H9 (cell line): Measurements from ENCODE around the gene BLACAT1. TPM values are rescaled to one million over a fixed set of nuclear protein-coding genes. Genes with fewer than 3 reads are reported as not detected.

Experiments used
- DNase-seq: peaks from one replicate; pipeline ENCODE4 v3.0.0-alpha.2; 2017
- H2AFZ ChIP-seq: one replicate; pipeline ENCODE4 v1.6.1; 2013; ENCODE audit warnings: mild to moderate bottlenecking, low read length, control low read depth, moderate library complexity
- H2AK5ac ChIP-seq: 2 replicates; pipeline ENCODE4 v1.6.1; 2013; ENCODE audit warnings: low read length, control low read depth, mixed read lengths; ENCODE audit not compliant: insufficient read length
- H2BK120ac ChIP-seq: one replicate; pipeline ENCODE4 v1.6.1; 2013; ENCODE audit warnings: low read depth, mild to moderate bottlenecking, low read length, control low read depth, inconsistent platforms; ENCODE audit not compliant: poor library complexity, severe bottlenecking
- H2BK12ac ChIP-seq: 2 replicates; pipeline ENCODE4 v1.6.1; 2013; ENCODE audit warnings: low read length, control low read depth, mixed read lengths, low read depth; ENCODE audit not compliant: insufficient read length
- H2BK15ac ChIP-seq: 2 replicates; pipeline ENCODE4 v1.6.1; 2013; ENCODE audit warnings: low read depth, low read length, control low read depth
- H2BK20ac ChIP-seq: one replicate; pipeline ENCODE4 v1.6.1; 2013; ENCODE audit warnings: low read depth, mild to moderate bottlenecking, low read length, control low read depth, inconsistent platforms; ENCODE audit not compliant: poor library complexity, severe bottlenecking
- H2BK5ac ChIP-seq: 2 replicates; pipeline ENCODE4 v1.6.1; 2013; ENCODE audit warnings: low read length, control low read depth, mixed read lengths; ENCODE audit not compliant: insufficient read length
- H3K14ac ChIP-seq: 2 replicates; pipeline ENCODE4 v1.6.1; 2013; ENCODE audit warnings: low read length, control low read depth; ENCODE audit not compliant: insufficient read depth
- H3K18ac ChIP-seq: 2 replicates; pipeline ENCODE4 v1.6.1; 2013; ENCODE audit warnings: low read depth, mild to moderate bottlenecking, mixed read lengths, low read length, control low read depth; ENCODE audit not compliant: insufficient read length
- H3K23ac ChIP-seq: 2 replicates; pipeline ENCODE4 v1.6.1; 2013; ENCODE audit warnings: low read length, control low read depth, mixed read lengths, low read depth; ENCODE audit not compliant: insufficient read length
- H3K23me2 ChIP-seq: 2 replicates; pipeline ENCODE4 v1.6.1; 2013; ENCODE audit warnings: low read depth, mild to moderate bottlenecking, mixed read lengths, low read length, control low read depth; ENCODE audit not compliant: insufficient read length, poor library complexity, severe bottlenecking
- H3K27ac ChIP-seq: 2 replicates; pipeline ENCODE4 v1.5.1; 2013; ENCODE audit warnings: low read length, control low read depth, mixed read lengths, low read depth; ENCODE audit not compliant: insufficient read length
- H3K27me3 ChIP-seq: 2 replicates; pipeline ENCODE4 v1.6.1; 2013; ENCODE audit warnings: low read length, control low read depth, inconsistent platforms; ENCODE audit not compliant: insufficient read depth
- H3K4ac ChIP-seq: 2 replicates; pipeline ENCODE4 v1.6.1; 2013; ENCODE audit warnings: low read depth, mild to moderate bottlenecking, control low read depth, inconsistent platforms, low read length, moderate library complexity
- H3K4me1 ChIP-seq: 2 replicates; pipeline ENCODE4 v1.6.1; 2013; ENCODE audit warnings: low read length, control low read depth, inconsistent platforms; ENCODE audit not compliant: insufficient read depth
- H3K4me2 ChIP-seq: 2 replicates; pipeline ENCODE4 v1.6.1; 2013; ENCODE audit warnings: low read length, control low read depth, mixed read lengths; ENCODE audit not compliant: insufficient read length, insufficient read depth
- H3K56ac ChIP-seq: 2 replicates; pipeline ENCODE4 v1.6.1; 2013; ENCODE audit warnings: low read depth, mild to moderate bottlenecking, mixed read lengths, low read length, control low read depth; ENCODE audit not compliant: insufficient read length
- H3K79me1 ChIP-seq: 2 replicates; pipeline ENCODE4 v1.6.1; 2013; ENCODE audit warnings: low read depth, mild to moderate bottlenecking, moderate library complexity, low read length, control low read depth, inconsistent platforms; ENCODE audit not compliant: insufficient read depth, poor library complexity, severe bottlenecking
- H3K79me2 ChIP-seq: 2 replicates; pipeline ENCODE4 v1.6.1; 2013; ENCODE audit warnings: low read length, control low read depth, inconsistent platforms; ENCODE audit not compliant: insufficient read depth
- H3K9ac ChIP-seq: 2 replicates; pipeline ENCODE4 v1.6.1; 2013; ENCODE audit warnings: low read length, control low read depth, mixed read lengths; ENCODE audit not compliant: insufficient read length; ENCODE audit errors: extremely low read depth
- H3K9me3 ChIP-seq: one replicate; pipeline ENCODE4 v1.6.1; 2013; ENCODE audit warnings: low read depth, low read length, inconsistent platforms; ENCODE audit not compliant: control insufficient read depth
- H3T11ph ChIP-seq: one replicate; pipeline ENCODE4 v1.6.1; 2013; ENCODE audit warnings: mild to moderate bottlenecking, low read length, control low read depth, inconsistent platforms
- H4K20me1 ChIP-seq: one replicate; pipeline ENCODE4 v1.6.1; 2013; ENCODE audit not compliant: control insufficient read depth, insufficient read length, insufficient read depth
- H4K5ac ChIP-seq: 2 replicates; pipeline ENCODE4 v1.6.1; 2013; ENCODE audit warnings: low read depth, mild to moderate bottlenecking, mixed read lengths, low read length, control low read depth; ENCODE audit not compliant: insufficient read length
- H4K8ac ChIP-seq: replicated peaks from 2 replicates; pipeline ENCODE4 v1.6.1; 2013; ENCODE audit warnings: low read length, control low read depth, mixed read lengths, low read depth; ENCODE audit not compliant: insufficient read length
- H4K91ac ChIP-seq: 2 replicates; pipeline ENCODE4 v1.6.1; 2013; ENCODE audit warnings: low read depth, mild to moderate bottlenecking, moderate library complexity, mixed read lengths, low read length, control low read depth; ENCODE audit not compliant: insufficient read length
- H3K27ac Mint-ChIP-seq, 3 experiments: 2 replicates in 2 of 3; 3 replicates in 1 of 3; pipeline ENCODE4 v1.8.0; 2020 to 2021; ENCODE audit warnings: mixed read lengths in 3 of 3, mild to moderate bottlenecking in 1 of 3, moderate library complexity in 1 of 3
- H3K27me3 Mint-ChIP-seq: 2 replicates; pipeline ENCODE4 v1.8.0; 2021; ENCODE audit warnings: low read depth, mild to moderate bottlenecking, moderate library complexity, mixed read lengths
- H3K36me3 Mint-ChIP-seq, 3 experiments: 2 replicates in 2 of 3; 3 replicates in 1 of 3; pipeline ENCODE4 v1.8.0; 2020 to 2021; ENCODE audit warnings: low read depth in 3 of 3, mixed read lengths in 3 of 3; ENCODE audit not compliant: insufficient read depth in 1 of 3
- H3K4me1 Mint-ChIP-seq, 2 experiments: 2 replicates each; pipeline ENCODE4 v1.8.0; 2020; ENCODE audit warnings: mixed read lengths in 2 of 2
- H3K4me3 Mint-ChIP-seq, 2 experiments: 2 replicates in 1 of 2; 3 replicates in 1 of 2; pipeline ENCODE4 v1.8.0; 2020 to 2021; ENCODE audit warnings: mild to moderate bottlenecking in 2 of 2, mixed read lengths in 2 of 2, moderate library complexity in 1 of 2
- H3K9me3 Mint-ChIP-seq, 2 experiments: 2 replicates in 1 of 2; 3 replicates in 1 of 2; pipeline ENCODE4 v1.8.0; 2020; ENCODE audit warnings: mild to moderate bottlenecking in 2 of 2, mixed read lengths in 2 of 2, moderate library complexity in 1 of 2
- WGBS: extraction: QIAGEN DNeasy Blood & Tissue Kit; methylation state at CpG from one replicate; pipeline ENCODE4 v1.1.7; 2013; ENCODE audit warnings: missing lambda C conversion rate, low lambda C conversion rate, mixed read lengths; ENCODE audit not compliant: insufficient read length; ENCODE audit errors: extremely low coverage; 5-methylcytosine and 5-hydroxymethylcytosine counted together
- total RNA-seq: library from RNA; stranded (reverse); gene quantifications from 2 replicates; pipeline ENCODE4 v1.2.1, GENCODE V29; 2021
- TF ChIP-seq, protein P1 (sequence below): fragments of 200-600 bp; sonication (generic); conservative IDR thresholded peaks from 3 replicates; pipeline ENCODE4 v1.8.0; 2021; ENCODE audit warnings: antibody characterized with exemption, mild to moderate bottlenecking

Gene BLACAT1
- total RNA-seq, 1 experiment from 2014 or later = 4.0 TPM

DNA sequence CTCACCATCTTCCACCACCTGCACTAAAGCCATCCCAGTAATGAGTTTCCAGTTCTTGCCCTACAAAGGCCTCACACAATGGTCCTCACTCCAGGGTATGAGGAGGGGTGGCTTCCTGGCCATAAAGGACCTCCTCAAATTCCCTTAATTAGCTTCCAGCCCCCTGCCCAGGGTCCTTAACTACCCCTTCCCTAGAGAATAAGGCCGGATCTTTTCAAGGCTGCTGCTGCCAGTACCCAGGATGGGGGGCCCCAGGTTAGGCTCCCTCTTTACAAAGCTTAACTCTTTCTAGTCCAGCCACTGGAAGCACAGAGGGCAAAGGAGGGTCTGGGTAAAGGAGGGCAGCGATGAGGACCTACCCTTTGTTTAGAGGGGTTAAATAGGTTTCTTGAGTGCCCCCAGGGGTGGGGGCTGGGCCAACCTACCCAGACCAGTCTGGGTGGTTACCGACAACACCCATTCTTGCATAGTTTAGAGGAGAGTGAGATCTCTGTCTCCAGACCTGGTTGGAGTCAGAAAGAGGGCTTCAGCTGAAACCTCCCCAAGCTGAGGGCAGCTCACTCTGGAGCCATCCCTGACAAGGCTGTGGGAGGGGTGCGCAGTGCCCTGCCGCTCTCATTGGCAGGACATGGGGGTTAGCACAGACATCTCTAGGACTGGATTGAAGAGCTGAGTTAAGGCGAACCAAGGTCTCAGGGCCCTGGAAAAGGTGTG is 7.1 kb downstream of the BLACAT1 start:
- H3K4me3 Mint-ChIP-seq = peak overlapping the region; percentile 71 to 80
- no peaks in the 10 kb centered on the region for H3K9me3 Mint-ChIP-seq
- Histone ChIP-seq H3K4me1 (peaks cover 43% of the 10 kb centered on the region), H3T11ph (no peak overlapping the region), H3K79me1 (no peaks in the 10 kb centered on the region), H2BK120ac (no peak overlapping the region), H3K4ac (no peak overlapping the region), H2BK5ac (no peak overlapping the region), H3K9me3 (no peaks in the 10 kb centered on the region), H3K27ac (no peak overlapping the region), H2BK20ac (no peak overlapping the region), H3K79me2 (no peaks in the 10 kb centered on the region), H4K5ac (no peak overlapping the region), H3K4me2 (peak overlapping the region; percentile 55), H3K9ac (no peak overlapping the region), H3K56ac (no peak overlapping the region), H2BK15ac (no peak overlapping the region), H4K8ac (no peak overlapping the region), H3K27me3 (no peaks in the 10 kb centered on the region; the same call in 1 of the 2 replicates), H3K14ac (no peak overlapping the region), H4K20me1 (no peaks in the 10 kb centered on the region), H3K23ac (no peak overlapping the region), H2AK5ac (no peak overlapping the region), H2BK12ac (no peak overlapping the region), H3K18ac (no peak overlapping the region), H3K23me2 (peaks cover 13% of the 10 kb centered on the region), H2AFZ (no peak overlapping the region), H4K91ac (no peak overlapping the region)
- peak; percentile 89 for DNase-seq
- H3K27me3 Mint-ChIP-seq = peaks cover 12% of the 10 kb centered on the region
- no CpG with 5 or more reads among the region's 6 CpGs for WGBS
- peak overlapping the region in 2 of 3 experiments; percentile 56 to 95; a peak in 5 of 7 replicates for H3K27ac Mint-ChIP-seq
- peaks cover 89 to 94% of the 10 kb centered on the region in 2 experiments for H3K4me1 Mint-ChIP-seq
- peaks cover 8 to 35% (median 10%) of the 10 kb centered on the region in 3 experiments; a peak in 6 of 7 replicates for H3K36me3 Mint-ChIP-seq
- TF ChIP-seq, protein P1, sequence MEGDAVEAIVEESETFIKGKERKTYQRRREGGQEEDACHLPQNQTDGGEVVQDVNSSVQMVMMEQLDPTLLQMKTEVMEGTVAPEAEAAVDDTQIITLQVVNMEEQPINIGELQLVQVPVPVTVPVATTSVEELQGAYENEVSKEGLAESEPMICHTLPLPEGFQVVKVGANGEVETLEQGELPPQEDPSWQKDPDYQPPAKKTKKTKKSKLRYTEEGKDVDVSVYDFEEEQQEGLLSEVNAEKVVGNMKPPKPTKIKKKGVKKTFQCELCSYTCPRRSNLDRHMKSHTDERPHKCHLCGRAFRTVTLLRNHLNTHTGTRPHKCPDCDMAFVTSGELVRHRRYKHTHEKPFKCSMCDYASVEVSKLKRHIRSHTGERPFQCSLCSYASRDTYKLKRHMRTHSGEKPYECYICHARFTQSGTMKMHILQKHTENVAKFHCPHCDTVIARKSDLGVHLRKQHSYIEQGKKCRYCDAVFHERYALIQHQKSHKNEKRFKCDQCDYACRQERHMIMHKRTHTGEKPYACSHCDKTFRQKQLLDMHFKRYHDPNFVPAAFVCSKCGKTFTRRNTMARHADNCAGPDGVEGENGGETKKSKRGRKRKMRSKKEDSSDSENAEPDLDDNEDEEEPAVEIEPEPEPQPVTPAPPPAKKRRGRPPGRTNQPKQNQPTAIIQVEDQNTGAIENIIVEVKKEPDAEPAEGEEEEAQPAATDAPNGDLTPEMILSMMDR = no peak
